ENCODE results near the gene RGS14.
"Not testable (repeated sequence)": the region's sequence is repeated elsewhere in the genome, so short reads cannot be mapped to it uniquely, and the experiment has no call there.

DNA sequence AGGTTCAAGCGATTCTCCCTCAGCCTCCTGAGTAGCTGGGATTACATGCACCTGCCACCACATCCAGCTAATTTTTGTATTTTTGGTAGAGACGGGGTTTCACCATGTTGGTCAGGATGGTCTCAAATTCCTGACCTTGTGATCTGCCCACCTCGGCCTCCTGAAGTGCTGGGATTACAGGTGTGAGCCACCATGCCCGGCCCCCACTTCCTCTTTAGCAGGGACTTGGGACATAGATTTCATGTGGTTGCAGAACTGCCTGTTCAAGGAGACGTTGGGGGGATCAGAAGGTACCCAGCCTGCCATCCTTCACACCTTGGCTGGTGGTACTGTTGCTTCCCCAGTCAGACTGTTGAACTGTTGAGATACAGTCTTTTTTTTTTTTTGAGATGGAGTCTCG is 59.4 kb downstream of the RGS14 start:
- TF ChIP-seq, protein P1, sequence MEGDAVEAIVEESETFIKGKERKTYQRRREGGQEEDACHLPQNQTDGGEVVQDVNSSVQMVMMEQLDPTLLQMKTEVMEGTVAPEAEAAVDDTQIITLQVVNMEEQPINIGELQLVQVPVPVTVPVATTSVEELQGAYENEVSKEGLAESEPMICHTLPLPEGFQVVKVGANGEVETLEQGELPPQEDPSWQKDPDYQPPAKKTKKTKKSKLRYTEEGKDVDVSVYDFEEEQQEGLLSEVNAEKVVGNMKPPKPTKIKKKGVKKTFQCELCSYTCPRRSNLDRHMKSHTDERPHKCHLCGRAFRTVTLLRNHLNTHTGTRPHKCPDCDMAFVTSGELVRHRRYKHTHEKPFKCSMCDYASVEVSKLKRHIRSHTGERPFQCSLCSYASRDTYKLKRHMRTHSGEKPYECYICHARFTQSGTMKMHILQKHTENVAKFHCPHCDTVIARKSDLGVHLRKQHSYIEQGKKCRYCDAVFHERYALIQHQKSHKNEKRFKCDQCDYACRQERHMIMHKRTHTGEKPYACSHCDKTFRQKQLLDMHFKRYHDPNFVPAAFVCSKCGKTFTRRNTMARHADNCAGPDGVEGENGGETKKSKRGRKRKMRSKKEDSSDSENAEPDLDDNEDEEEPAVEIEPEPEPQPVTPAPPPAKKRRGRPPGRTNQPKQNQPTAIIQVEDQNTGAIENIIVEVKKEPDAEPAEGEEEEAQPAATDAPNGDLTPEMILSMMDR (IDR thresholded peaks at IDR 0.05; ENCODE audit: low read depth, low read length, poor library complexity, severe bottlenecking) = not testable (repeated sequence)
- not testable (repeated sequence) for TF ChIP-seq EZH2phosphoT487 (IDR thresholded peaks at IDR 0.05; ENCODE audit: borderline replicate concordance, low read length)

Measured in DOHH2 (cell line).